NCI-H524 treated with DMSO at 0.1 percent for 48 hours (cell line): ENCODE results near the gene ZNF99.
"Not testable (repeated sequence)": the region's sequence is repeated elsewhere in the genome, so short reads cannot be mapped to it uniquely, and the experiment has no call there.

Source experiments
- DNase-seq: peaks from one replicate; lab custom pipeline; 2025; lab: John Stamatoyannopoulos, UW

ZNF99 gene

DNA sequence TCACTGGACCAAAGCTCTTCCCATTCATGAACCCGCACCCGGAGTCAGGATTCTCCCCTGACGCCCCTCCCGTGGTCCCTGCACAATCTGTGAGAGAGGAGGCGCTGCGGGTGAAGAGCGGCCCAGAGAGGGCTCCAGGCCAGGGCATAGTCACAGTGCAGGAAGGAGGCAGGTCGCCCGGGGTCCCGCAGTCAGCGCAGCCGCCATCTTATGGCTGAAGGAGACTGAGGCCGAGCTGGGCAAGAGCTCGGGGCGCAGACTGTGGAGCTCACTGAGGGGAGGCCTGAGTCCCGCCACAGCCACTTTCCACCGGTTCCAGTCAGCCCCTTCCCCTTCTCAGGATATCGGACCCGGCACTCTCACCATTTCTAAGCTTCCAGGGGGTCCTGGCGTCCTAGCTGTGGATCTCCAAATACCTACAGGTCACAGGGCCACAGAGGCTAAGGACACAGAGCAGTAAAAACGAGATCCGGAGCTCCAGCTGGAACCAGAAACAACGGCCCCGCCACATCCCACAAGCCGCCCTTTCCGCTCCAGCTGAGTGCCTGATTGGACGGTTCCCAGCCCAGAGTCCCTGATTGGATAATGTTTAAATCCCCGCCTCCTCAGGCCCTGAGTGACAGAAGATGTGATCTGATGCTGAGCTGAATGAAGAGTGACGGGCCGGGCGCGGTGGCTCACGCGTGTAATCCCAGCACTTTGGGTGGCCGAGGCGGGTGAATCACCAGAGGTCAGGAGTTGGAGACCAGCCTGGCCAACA, at the start of gene ZNF99:
Gene ZNF99 (minus strand): TSS at position 501 of the 760 bp plus-strand sequence. CDS start 135 bp downstream, at position 366.
- DNase-seq = no peak

DNA sequence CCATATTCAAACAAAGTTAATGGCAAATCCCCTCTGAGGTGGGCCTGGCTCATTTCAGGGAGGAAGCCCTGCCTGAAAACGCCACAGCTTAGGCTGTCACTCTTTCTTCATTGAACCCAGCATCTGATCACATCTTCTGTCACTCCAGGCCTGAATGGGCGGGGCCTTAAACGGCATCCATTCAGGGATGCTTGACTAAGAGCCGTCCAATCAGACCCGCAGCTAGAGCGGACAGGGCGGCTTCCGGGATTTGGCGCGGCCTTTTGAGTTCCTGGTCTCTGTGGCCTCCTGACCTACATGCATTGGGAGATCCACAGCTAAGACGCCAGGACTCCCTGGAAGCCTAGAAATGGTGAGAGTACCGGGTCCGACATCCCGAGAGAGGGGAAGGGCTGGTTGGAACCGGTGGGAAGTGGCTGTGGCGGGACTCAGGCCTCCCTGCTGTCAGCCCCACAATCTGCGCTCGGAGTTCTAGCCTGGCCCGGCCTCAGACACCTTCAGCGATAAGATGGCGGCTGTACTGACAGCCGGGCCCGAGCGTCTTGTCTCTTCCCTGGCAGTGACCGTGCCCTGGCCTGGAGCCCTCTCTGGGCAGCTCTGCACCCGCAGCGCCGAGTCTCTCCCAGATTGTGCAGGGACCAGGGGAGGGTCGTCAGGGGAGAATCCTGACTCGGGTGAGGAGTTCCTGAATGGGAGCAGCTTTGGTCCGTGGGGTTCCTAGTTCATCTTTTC, 48.2 kb upstream of the ZNF99 start, which contains the start of gene ZNF723:
Gene ZNF723 (plus strand): TSS at position 261 of the 732 bp plus-strand sequence. CDS start 89 bp downstream, at position 350.
- DNase-seq = no peak

- DNase-seq = no peak
Observed at GRCh38 chr19:22831211-22831610, 47.3 kb upstream of the ZNF99 start.

DNA sequence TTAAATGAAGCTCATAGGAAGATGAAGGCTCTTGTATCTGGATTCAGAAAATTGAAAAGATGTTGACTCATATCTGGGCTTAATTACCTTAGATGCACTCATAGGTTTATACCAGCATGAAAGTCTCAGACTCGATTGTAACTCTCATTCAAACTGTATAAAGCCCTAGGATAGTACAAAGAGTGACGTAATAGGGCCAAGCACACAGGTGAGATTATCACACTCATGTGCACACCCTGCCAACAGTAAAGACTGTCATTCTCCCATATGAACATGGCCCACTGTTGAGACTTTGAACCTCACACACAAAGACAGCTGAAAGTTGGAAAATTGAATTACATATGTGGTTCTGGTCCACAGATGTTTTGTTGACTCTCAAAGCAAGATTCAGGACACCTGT, 30.2 kb upstream of the ZNF99 start:
- DNase-seq = no peak

DNA sequence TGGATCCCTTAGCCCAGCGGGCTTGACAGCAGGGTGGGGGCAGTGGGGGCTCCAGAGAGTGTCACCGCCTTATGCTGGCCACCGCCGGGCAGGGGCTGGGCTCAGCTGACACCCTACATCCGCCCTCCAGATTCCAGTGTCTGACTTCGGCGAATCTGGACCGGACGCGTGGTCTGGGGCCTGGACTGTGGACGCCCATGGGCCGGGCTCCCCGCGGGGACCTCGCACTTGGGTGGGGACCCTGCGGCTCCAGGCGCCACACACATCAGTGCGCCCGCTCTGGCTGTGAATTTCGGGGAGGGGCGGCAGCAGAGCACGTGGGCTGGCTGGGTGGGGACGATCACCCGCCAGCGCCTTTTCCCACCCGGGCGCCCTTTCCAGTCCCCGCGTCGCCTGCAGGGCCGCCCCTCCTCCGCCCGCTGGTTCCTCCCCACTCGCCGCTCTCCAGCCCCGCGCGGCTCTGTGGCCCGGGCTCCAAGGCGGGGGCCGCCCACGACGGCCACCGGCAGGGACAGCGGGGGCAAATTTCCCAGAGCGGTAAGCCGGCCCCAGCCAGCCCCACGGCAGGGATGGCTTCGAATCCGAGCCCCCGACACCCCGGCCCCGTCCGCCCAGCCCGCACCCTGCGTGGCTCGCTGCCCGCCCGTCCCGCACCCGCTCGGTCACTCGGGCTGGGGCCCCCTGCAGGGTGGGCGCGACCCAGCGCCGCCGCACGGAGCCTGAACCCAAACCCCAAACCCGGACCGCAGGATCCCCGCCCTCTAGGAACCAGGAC, 23.3 kb upstream of the ZNF99 start:
- no peak for DNase-seq

- DNase-seq = no peak
Observed at GRCh38 chr19:22806418-22806817, 22.5 kb upstream of the ZNF99 start.

- no peak for DNase-seq
Observed at GRCh38 chr19:22797040-22797439, 13.1 kb upstream of the ZNF99 start.

DNA sequence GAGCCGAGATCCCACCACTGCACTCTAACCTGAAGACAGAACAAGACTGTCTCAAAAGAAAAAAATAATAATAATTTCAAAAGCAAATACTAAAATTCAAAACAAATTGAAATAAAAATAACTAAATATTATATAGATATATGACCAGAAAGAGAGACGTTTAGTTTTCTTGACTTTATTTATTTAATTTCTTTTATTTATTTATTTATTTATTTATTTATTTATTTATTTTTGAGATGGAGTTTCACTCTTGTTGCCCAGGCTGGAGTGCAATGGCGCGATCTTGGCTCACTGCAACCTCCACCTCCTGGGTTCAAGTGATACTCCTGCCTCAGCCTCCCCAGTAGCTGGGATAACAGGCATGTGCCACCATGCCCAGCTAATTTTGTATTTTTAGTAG, 8.9 kb upstream of the ZNF99 start:
- DNase-seq = not testable (repeated sequence)

DNA sequence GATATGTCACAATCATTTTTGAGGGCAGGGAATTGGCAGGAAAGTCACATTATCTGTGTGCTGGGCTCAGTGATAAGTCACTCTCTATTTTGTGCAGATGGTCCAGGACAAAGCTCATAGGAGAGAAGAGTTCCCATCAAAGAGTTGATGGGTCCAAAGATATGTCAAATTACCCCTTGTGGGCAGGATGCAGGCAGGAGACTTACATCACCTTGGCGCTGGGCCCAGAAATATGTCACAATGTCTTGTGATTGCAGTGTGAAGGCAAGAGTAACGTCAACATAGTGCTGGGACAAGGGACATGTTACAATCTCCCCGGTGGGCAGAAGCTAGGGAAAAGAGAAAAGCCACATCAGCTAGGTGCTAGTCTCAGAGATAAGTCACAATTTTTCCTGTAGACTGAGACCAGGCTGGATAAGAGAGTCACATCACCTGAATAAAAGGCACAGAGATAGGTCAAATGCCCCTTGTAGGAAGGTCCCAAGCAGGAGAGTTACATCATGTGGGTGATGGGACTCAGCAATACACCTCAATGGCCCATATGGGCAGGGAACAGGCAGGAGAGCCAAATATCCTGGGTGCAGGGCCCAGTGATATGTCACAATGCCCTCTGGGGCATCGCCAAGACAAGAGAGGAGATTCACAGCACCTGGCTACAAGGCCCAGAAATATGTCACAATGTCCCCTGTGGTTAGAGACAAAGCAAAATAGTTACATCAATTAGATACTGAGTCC, 47.9 kb downstream of the ZNF99 start:
- DNase-seq = no peak

- DNase-seq = no peak
Observed at GRCh38 chr19:22733691-22734090, 50.3 kb downstream of the ZNF99 start.

GRCh38 chr19:22728214-22728613, 55.7 kb downstream of the ZNF99 start:
- not testable (repeated sequence) for DNase-seq

- DNase-seq = not testable (repeated sequence)
Observed at GRCh38 chr19:22721533-22721932, 62.4 kb downstream of the ZNF99 start.

DNA sequence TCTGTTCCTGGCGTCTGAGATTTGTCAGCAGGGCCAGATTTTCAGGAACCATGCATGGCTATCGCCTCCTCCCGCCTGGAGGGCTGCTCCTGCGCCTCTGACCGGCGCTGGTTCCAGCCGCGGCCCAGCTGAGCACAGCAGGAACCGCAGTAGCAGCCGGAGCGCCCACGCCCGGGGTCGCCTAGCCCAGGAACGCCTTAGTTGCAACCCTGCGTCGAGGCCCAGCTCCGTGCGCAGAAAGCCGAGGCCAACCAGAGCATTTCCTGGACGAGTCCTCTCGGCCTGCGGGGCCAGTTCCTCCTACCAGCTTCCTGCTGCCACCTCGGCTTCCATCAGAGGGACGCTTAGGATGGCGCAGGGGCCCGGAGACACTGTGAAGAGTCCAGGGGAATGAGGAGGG, 75.0 kb downstream of the ZNF99 start:
- DNase-seq = no peak

GRCh38 chr19:22703096-22703495, 80.9 kb downstream of the ZNF99 start:
- DNase-seq = not testable (repeated sequence)

- DNase-seq = not testable (repeated sequence)
Observed at GRCh38 chr19:22702661-22703060, 81.3 kb downstream of the ZNF99 start.
